GM10248 (cell line): ENCODE data around the gene C1QTNF8.

Source experiments
- CTCF ChIA-PET: fragments of 300-600 bp; sonication (Branson Sonifier 250); formaldehyde crosslinking; extraction: SDS; loops from one replicate; lab custom pipeline; 2021; ENCODE audit warnings: antibody characterized with exemption; lab: Yijun Ruan, JAX
- POLR2A ChIA-PET: fragments of 350-650 bp; sonication (Branson Sonifier 250); formaldehyde crosslinking; extraction: SDS; loops from one replicate; lab custom pipeline; 2020; ENCODE audit warnings: antibody characterized with exemption; lab: Yijun Ruan, JAX
- DNase-seq: peaks from one replicate; pipeline ENCODE4 v3.0.0; 2012; ENCODE audit errors: extremely low spot score
- TF ChIP-seq, protein P1 (sequence below): IDR thresholded peaks from 2 replicates; pipeline ENCODE4 v1.5.1; 2012; ENCODE audit warnings: mild to moderate bottlenecking, low read depth; ENCODE audit errors: extremely low read depth, missing control alignments, control extremely low read depth

Gene C1QTNF8

DNA sequence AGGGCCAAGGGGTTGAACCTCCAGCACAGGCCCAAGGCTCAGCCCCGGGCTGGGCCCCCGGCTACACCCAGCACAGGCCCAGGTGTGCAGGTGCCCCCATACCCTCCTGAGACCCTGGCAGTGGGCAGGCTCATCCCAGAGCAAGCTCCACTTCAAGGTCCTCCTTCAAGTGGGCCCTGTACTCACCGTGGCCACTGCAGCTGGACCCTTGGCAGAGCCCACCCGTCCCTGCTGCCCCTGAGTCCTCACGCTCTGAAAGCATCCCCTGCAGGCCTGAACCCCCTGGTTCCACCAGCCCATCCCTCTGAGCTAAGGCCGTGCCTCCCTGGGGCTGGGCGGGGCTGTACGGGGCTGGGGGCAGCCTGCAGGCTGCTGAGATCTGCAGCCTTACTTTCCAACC, 45.7 kb upstream of the C1QTNF8 start:
- POLR2A ChIA-PET = no interaction called here
- CTCF ChIA-PET = no interaction called here
- TF ChIP-seq, protein P1, sequence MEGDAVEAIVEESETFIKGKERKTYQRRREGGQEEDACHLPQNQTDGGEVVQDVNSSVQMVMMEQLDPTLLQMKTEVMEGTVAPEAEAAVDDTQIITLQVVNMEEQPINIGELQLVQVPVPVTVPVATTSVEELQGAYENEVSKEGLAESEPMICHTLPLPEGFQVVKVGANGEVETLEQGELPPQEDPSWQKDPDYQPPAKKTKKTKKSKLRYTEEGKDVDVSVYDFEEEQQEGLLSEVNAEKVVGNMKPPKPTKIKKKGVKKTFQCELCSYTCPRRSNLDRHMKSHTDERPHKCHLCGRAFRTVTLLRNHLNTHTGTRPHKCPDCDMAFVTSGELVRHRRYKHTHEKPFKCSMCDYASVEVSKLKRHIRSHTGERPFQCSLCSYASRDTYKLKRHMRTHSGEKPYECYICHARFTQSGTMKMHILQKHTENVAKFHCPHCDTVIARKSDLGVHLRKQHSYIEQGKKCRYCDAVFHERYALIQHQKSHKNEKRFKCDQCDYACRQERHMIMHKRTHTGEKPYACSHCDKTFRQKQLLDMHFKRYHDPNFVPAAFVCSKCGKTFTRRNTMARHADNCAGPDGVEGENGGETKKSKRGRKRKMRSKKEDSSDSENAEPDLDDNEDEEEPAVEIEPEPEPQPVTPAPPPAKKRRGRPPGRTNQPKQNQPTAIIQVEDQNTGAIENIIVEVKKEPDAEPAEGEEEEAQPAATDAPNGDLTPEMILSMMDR = no peak
- DNase-seq = no peak

DNA sequence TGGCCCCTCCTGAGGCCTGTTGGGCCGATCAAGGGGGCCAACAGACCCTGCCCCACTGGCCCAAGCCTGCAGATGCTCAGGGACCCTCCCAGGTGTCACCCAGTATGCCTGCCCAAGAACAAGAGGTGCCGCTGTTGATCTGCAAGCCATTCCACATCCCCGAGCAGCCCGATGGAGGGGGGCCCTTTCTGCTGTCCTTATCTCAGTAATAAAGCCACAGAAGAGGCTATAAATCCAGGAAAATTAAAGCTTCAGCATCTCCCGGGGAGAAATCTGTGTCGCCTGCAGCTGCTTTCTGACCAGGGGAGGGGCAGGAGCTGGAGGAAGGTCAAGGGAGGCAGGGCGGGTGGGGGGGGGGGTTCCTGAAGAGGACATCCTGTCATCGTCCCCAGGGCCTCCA, 45.1 kb upstream of the C1QTNF8 start:
- DNase-seq = no peak
- POLR2A ChIA-PET = no interaction called here
- TF ChIP-seq, protein P1 = no peak
- CTCF ChIA-PET = no interaction called here

DNA sequence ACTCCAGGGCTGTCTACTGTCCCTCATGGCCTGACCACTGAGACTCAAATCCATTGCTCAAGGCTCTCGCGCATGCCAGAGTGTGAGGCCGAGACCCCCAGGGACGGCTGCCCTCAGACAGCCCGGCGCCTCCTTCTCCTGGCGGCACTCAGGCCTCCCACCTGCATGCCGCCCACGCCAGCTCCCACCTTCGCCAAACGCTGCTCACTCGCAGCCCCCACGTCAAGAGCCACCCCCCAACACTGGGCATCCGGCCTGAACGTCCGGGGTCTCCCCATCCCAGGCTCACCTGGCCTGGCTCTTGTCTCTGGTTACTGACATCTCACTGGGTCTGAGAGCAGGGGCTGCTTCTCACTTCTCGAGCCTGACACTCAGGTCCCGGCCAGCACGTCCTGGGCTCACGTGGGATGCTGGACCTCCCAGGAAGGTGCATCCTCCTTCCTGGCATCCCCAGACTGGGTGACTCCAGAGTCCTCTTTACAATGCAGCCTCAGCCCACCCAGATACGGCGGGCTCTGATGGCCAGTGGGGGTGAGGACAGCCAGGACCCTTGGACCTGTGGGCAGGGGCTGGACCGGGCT, 44.6 kb upstream of the C1QTNF8 start:
- DNase-seq = no peak
- CTCF ChIA-PET = no interaction called here
- TF ChIP-seq, protein P1 = no peak
- POLR2A ChIA-PET = no interaction called here

DNA sequence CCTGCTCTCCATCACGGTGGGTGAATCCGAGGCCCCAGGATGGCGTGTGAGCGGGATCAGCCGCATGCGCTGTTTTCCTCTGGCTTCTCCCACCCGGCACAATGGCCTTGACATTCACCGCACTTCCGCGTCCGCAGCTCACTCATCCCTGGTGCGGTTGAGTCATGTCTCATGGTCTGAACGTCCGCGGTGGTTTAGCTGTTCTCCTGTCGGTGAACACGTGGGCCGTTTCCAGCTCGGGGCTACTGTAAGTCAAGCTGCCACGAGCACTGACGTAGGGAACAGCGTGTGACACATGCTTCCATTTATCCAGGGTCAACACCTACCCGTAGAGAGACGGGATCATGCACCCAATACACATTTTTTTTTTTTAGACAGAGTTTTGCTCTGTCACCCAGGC, 41.6 kb upstream of the C1QTNF8 start:
- ChIA-PET CTCF (no interaction called here), POLR2A (interaction anchor here (0.5 kb wide), 1 partner anchor 654 kb away, joined by 3 read pairs; no protein-coding TSS in a partner anchor)
- DNase-seq = no peak
- TF ChIP-seq, protein P1 = no peak

DNA sequence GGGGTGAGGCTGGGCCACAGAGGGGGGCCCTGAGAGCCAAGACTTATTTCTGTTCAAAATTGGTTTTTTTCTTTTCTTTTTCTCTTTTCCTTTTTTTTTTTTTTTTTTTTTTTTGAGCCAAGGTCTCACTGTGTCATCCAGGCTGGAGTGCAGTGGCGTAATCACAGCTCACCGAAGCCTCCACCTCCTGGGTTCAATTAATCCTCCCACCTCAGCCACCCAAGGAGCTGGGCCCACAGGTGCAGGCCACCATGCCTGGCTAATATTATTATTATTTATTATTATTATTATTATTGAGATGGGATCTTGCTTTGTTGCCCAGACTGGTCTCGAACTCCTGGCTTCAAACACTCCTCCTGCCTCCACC, 39.4 kb upstream of the C1QTNF8 start:
- no peak for DNase-seq
- ChIA-PET POLR2A (no interaction called here), CTCF (no interaction called here)
- TF ChIP-seq, protein P1 = no peak

DNA sequence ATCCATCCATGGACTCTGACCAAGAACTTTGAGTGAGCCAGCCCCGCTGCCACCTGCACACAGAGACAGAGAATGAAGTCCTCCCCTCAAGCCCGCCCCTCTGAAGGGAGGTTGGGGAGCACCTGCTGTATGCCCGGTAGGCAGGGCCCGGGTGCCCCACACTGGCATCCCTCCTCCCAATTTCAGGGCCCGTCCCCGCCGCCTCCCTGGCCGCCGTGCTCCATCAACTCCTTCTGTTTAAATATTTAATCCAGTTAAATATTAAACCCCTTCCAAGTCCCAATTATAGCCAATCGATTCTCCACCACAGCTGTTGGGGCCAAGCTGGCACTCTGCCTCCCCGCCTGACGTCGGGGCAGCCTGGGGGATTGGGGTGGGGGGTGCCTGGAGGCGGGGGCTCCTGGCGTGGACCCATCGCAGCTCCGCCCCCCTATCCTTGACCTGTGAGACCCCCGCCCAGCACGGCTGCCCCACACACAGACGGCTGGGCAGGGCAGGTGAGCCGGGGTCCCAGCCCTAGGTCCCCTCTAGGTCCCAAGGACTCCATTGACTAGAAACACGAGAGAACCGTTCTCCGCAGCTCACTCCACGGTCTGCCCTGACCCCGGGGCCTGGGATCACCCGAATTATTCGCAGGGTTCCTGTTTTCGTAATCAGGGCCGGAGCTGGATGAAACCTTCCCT, 38.9 kb upstream of the C1QTNF8 start:
- CTCF ChIA-PET = no interaction called here
- no peak for DNase-seq
- POLR2A ChIA-PET = no interaction called here
- TF ChIP-seq, protein P1 = no peak
